ENCODE measurements around the gene FAM151A.

Gene FAM151A

DNA sequence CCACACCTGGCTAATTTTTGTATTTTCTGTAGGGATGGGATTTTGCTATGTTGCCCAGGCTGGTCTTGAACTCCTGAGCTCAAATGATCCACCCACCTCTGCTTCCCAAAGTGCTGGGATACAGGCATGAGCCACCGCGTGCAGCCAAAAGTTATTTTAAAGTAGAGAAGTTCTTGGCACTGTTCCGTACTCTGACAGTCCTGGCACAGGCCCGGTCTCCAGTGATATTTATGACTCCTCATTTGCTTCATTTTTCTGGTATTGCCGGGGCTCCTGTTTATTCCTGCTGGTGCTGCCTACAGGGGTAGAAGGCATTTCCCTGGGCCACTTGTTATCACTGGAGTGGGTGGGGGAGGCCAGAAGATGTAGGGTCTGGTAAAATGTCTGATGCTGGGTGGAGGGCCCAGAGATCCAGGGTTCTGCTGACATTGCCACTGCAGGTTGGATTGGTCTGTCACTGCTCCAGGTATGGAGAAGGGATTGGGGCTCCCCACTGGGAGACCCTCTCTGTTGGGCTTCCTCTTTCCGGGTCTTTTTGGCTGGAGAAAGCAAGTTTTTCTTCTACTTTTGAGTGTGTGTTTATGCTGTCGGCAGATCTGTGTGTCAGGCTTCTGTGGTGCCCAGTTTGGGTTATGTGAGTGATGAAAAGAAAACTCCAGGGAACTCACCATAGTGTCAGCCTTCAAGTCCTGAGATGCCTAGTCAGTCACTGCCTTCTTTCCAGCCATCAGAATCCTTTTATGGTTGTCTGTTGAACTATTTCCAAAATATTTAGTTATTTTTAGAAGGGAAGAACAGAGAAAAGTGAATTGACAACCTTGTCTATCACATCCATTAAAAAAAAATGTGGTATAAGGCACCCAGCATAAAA lies 22.7 kb upstream of the FAM151A start:
- H3K9me2 ChIP-seq (replicated peaks; ENCODE audit: insufficient read depth, low read length), result no peaks in the 10 kb centered on the region
- H3K9ac ChIP-seq (ENCODE audit: low read length), result no peak overlapping the region
- no peak overlapping the region for H2AFZ ChIP-seq (ENCODE audit: low read depth, low read length, severe bottlenecking)
- H3K4me2 ChIP-seq (ENCODE audit: low read depth, low read length, poor library complexity, severe bottlenecking), result no peak overlapping the region
- peaks cover 5% of the 10 kb centered on the region; the same call in 1 of the 2 replicates for H3K9me3 ChIP-seq (ENCODE audit: insufficient read depth, low read length)
- no peaks in the 10 kb centered on the region for H4K20me1 ChIP-seq (ENCODE audit: low read depth, low read length)
- no peaks in the 10 kb centered on the region for H3F3A ChIP-seq (ENCODE audit: insufficient read depth)
- H3K27me3 ChIP-seq (ENCODE audit: low read length), result no peaks in the 10 kb centered on the region; the same call in 1 of the 2 replicates
- no peak for TF ChIP-seq EZH2phosphoT487 (conservative IDR thresholded peaks at IDR 0.05; ENCODE audit: low read length)
- TF ChIP-seq, protein P1, sequence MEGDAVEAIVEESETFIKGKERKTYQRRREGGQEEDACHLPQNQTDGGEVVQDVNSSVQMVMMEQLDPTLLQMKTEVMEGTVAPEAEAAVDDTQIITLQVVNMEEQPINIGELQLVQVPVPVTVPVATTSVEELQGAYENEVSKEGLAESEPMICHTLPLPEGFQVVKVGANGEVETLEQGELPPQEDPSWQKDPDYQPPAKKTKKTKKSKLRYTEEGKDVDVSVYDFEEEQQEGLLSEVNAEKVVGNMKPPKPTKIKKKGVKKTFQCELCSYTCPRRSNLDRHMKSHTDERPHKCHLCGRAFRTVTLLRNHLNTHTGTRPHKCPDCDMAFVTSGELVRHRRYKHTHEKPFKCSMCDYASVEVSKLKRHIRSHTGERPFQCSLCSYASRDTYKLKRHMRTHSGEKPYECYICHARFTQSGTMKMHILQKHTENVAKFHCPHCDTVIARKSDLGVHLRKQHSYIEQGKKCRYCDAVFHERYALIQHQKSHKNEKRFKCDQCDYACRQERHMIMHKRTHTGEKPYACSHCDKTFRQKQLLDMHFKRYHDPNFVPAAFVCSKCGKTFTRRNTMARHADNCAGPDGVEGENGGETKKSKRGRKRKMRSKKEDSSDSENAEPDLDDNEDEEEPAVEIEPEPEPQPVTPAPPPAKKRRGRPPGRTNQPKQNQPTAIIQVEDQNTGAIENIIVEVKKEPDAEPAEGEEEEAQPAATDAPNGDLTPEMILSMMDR (IDR thresholded peaks at IDR 0.05; ENCODE audit: insufficient read depth, low read length, poor library complexity, severe bottlenecking), result no peak
- H3K79me2 ChIP-seq (ENCODE audit: insufficient read depth, low read length), result no peaks in the 10 kb centered on the region
- no peak overlapping the region for H3K4me3 ChIP-seq (ENCODE audit: insufficient read depth, low read length, poor library complexity, severe bottlenecking)
- H3K27ac ChIP-seq (ENCODE audit: low read depth, low read length), result no peak overlapping the region
- H3K36me3 ChIP-seq (ENCODE audit: low read length), result no peaks in the 10 kb centered on the region

DNA sequence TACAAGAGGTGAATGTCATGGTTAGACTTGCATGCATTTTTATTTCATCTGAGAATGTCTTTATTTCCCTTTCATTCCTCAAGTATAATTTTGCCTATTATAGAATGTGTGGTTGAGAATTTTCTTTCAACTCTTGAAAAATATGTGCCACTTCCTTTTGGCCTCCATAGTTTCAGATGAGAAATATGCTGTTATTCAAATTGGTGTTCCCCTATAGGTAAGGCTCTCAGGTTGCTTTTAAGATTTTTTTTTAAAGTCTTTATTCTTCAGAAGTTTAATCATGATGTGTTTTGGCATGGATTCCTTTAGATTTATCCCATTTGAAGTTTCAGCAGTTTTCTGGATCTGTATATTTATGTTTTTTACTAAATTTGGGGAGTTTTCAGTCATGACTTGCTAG lies 20.4 kb upstream of the FAM151A start:
- no peaks in the 10 kb centered on the region for H3F3A ChIP-seq (ENCODE audit: insufficient read depth)
- no peak overlapping the region for H2AFZ ChIP-seq (ENCODE audit: low read depth, low read length, severe bottlenecking)
- H3K79me2 ChIP-seq (ENCODE audit: insufficient read depth, low read length), result no peaks in the 10 kb centered on the region
- H3K4me2 ChIP-seq (ENCODE audit: low read depth, low read length, poor library complexity, severe bottlenecking), result no peak overlapping the region
- TF ChIP-seq, protein P1 (IDR thresholded peaks at IDR 0.05; ENCODE audit: insufficient read depth, low read length, poor library complexity, severe bottlenecking), result no peak
- TF ChIP-seq EZH2phosphoT487 (conservative IDR thresholded peaks at IDR 0.05; ENCODE audit: low read length), result no peak
- no peaks in the 10 kb centered on the region for H3K36me3 ChIP-seq (ENCODE audit: low read length)
- no peaks in the 10 kb centered on the region; the same call in 1 of the 2 replicates for H3K27me3 ChIP-seq (ENCODE audit: low read length)
- H3K9me2 ChIP-seq (replicated peaks; ENCODE audit: insufficient read depth, low read length), result no peaks in the 10 kb centered on the region
- H3K4me3 ChIP-seq (ENCODE audit: insufficient read depth, low read length, poor library complexity, severe bottlenecking), result no peak overlapping the region
- no peak overlapping the region for H3K9ac ChIP-seq (ENCODE audit: low read length)
- peaks cover 5% of the 10 kb centered on the region; the same call in 1 of the 2 replicates for H3K9me3 ChIP-seq (ENCODE audit: insufficient read depth, low read length)
- H3K27ac ChIP-seq (ENCODE audit: low read depth, low read length), result no peak overlapping the region
- H4K20me1 ChIP-seq (ENCODE audit: low read depth, low read length), result no peaks in the 10 kb centered on the region

DNA sequence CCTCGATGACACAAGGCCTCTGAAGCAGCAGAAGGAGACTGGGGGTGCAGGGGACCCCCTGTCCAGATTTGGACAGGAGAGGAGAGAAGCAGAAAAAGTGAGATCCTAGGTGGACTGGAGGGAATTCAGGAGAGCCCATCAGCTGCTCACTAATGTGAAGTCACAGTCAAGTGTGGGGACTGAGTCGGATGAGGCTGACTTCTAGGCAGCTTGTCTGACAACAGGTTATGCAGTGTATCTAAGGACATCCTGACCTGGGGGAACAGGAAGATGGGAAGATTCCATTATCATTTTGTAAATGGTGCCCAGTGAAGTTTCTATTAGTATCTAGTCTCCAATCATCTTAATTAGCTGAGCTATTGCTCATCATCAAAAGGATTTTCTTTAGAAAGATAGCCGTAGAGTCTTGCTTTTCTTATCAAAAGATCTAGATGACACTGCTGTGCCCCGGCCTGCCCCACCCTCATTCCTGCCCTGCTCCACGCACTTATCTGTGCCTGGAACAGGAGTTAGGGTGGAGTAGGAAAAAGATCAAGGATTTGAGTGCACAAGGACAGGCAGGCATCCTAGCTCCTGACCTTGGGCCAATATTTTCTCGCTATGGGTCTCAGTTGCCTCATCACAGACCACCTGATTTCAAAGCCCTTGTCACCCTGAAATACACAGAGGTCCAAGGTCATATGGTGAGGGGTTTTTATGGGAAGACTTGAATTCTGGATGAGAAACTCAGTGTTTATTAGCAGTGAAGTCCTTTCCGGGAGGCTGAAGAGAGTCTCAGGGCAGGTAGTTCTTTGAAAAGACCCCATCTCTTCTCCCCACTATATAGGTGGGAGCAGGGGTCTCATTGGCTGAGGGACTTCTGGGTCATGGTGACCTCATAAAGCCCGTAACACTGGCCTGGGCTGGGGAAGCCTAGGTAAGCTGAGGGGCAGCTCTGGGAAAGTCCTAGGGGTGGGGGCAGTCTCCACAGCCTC lies 17.8 kb upstream of the FAM151A start, which contains the start of gene MROH7:
Gene MROH7 (plus strand): TSS at position 924 of the 974 bp plus-strand sequence. CDS start 11,141 bp downstream, outside the sequence.
- Histone ChIP-seq H3K9me3 (ENCODE audit: insufficient read depth, low read length) (peaks cover 5% of the 10 kb centered on the region; the same call in 1 of the 2 replicates), H3K36me3 (ENCODE audit: low read length) (no peaks in the 10 kb centered on the region), H2AFZ (ENCODE audit: low read depth, low read length, severe bottlenecking) (no peak within 1 kb of the TSS), H3K4me3 (ENCODE audit: insufficient read depth, low read length, poor library complexity, severe bottlenecking) (no peak within 1 kb of the TSS), H3K27ac (ENCODE audit: low read depth, low read length) (no peak within 1 kb of the TSS), H3K79me2 (ENCODE audit: insufficient read depth, low read length) (no peaks in the 10 kb centered on the region), H3K9ac (ENCODE audit: low read length) (no peak within 1 kb of the TSS), H4K20me1 (ENCODE audit: low read depth, low read length) (no peaks in the 10 kb centered on the region), H3K27me3 (ENCODE audit: low read length) (no peaks in the 10 kb centered on the region; the same call in 1 of the 2 replicates), H3K9me2 (replicated peaks; ENCODE audit: insufficient read depth, low read length) (no peaks in the 10 kb centered on the region), H3F3A (ENCODE audit: insufficient read depth) (no peaks in the 10 kb centered on the region), H3K4me2 (ENCODE audit: low read depth, low read length, poor library complexity, severe bottlenecking) (no peak within 1 kb of the TSS)
- TF ChIP-seq EZH2phosphoT487 (conservative IDR thresholded peaks at IDR 0.05; ENCODE audit: low read length), result no peak
- TF ChIP-seq, protein P1 (IDR thresholded peaks at IDR 0.05; ENCODE audit: insufficient read depth, low read length, poor library complexity, severe bottlenecking), result no peak
